B cell (primary cell): ENCODE data around the gene TRIB2. TPM values are rescaled to one million over a fixed set of nuclear protein-coding genes. Genes with fewer than 3 reads are reported as not detected.

Source experiments
- ATAC-seq: fragments of 200-7000 bp; cut with Tn5 transposase; one replicate; pipeline ENCODE4 v1.10.0; 2021; ENCODE audit warnings: low read depth, mild to moderate bottlenecking, moderate number of reproducible peaks, moderate library complexity
- CTCF ChIA-PET: fragments of 350-600 bp; sonication (Branson Sonifier 250); formaldehyde crosslinking; loops from one replicate; lab custom pipeline; 2021; ENCODE audit warnings: antibody characterized with exemption, inconsistent platforms; lab: Charles Lee
- POLR2A ChIA-PET: fragments of 350-600 bp; sonication (Branson Sonifier 250); formaldehyde crosslinking; loops from one replicate; lab custom pipeline; 2021; ENCODE audit warnings: antibody characterized with exemption; lab: Charles Lee
- DNase-seq: peaks from one replicate; pipeline ENCODE4 v3.0.0; 2013
- H2AFZ ChIP-seq: 2 replicates; pipeline ENCODE4 v1.6.1; 2012; ENCODE audit warnings: mild to moderate bottlenecking, low read depth, low read length; ENCODE audit not compliant: insufficient read depth, poor library complexity, severe bottlenecking
- H3K27ac ChIP-seq, 2 donors: 1 replicate in 1 of 2; 2 replicates in 1 of 2; pipeline ENCODE4 v1.5.1; 2012 to 2013; ENCODE audit warnings: low read length in 2 of 2, mild to moderate bottlenecking in 2 of 2, moderate library complexity in 1 of 2
- H3K27me3 ChIP-seq, 4 experiments: fragments of 200-600 bp in 1 of 4; sonication (generic) in 1 of 4; replicated peaks in 1 of 4; 1 replicate in 2 of 4; 2 replicates in 2 of 4; pipeline versions ENCODE4 v1.6.1 to v1.7.0; 2013 to 2016; ENCODE audit warnings: low read length in 3 of 4, mild to moderate bottlenecking in 2 of 4, mixed read lengths in 1 of 4, moderate library complexity in 1 of 4; ENCODE audit not compliant: insufficient read depth in 4 of 4, control insufficient read depth in 3 of 4; ENCODE audit errors: control extremely low read depth in 1 of 4
- H3K36me3 ChIP-seq, 2 experiments: replicated peaks in 1 of 2; 1 replicate in 1 of 2; 2 replicates in 1 of 2; pipeline versions ENCODE4 v1.6.1 to v1.7.1; 2013; ENCODE audit warnings: low read length in 1 of 2; ENCODE audit not compliant: insufficient read depth in 2 of 2, control insufficient read depth in 1 of 2; ENCODE audit errors: control extremely low read depth in 1 of 2, extremely low read depth in 1 of 2
- H3K4me1 ChIP-seq, 2 donors: fragments of 200-600 bp in 1 of 2; sonication (generic) in 1 of 2; 1 replicate in 1 of 2; 2 replicates in 1 of 2; pipeline versions ENCODE4 v1.5.1 to v1.6.1; 2013 to 2017; ENCODE audit warnings: low read length in 2 of 2; ENCODE audit not compliant: control insufficient read depth in 2 of 2, insufficient read depth in 2 of 2
- H3K4me2 ChIP-seq: replicated peaks from 2 replicates; pipeline ENCODE3; 2012; ENCODE audit warnings: mild to moderate bottlenecking, low read depth, low read length; ENCODE audit not compliant: poor library complexity, severe bottlenecking
- H3K4me3 ChIP-seq, 5 experiments: fragments of 200-600 bp in 1 of 5; sonication (generic) in 1 of 5; 1 replicate in 3 of 5; 2 replicates in 2 of 5; pipeline versions ENCODE4 v1.5.1 to v1.7.0; 2011 to 2016; ENCODE audit warnings: low read length in 4 of 5, mild to moderate bottlenecking in 4 of 5, low read depth in 2 of 5, control low read depth in 1 of 5, moderate library complexity in 1 of 5; ENCODE audit not compliant: insufficient read depth in 1 of 5; ENCODE audit errors: control extremely low read depth in 1 of 5, extremely low read depth in 1 of 5
- H3K79me2 ChIP-seq: fragments of 200-600 bp; sonication (generic); one replicate; pipeline ENCODE4 v1.6.0; 2016; ENCODE audit warnings: low read length; ENCODE audit not compliant: control insufficient read depth, insufficient read depth
- H3K9ac ChIP-seq: fragments of 200-600 bp; sonication (generic); 2 replicates; pipeline ENCODE4 v1.6.1; 2017; ENCODE audit warnings: mild to moderate bottlenecking, low read length, moderate library complexity
- H3K9me3 ChIP-seq, 3 donors: one replicate each; pipeline versions ENCODE4 v1.6.1 to v1.7.1; 2013; ENCODE audit warnings: low read length in 2 of 3; ENCODE audit not compliant: control insufficient read depth in 2 of 3, insufficient read depth in 1 of 3; ENCODE audit errors: control extremely low read depth in 1 of 3
- H4K20me1 ChIP-seq: 2 replicates; pipeline ENCODE4 v1.6.0; 2012; ENCODE audit warnings: mild to moderate bottlenecking, low read length; ENCODE audit not compliant: insufficient read depth, control insufficient read depth, poor library complexity, severe bottlenecking
- H3K27ac Mint-ChIP-seq: one replicate; pipeline ENCODE4 v1.8.0; 2021; ENCODE audit warnings: mixed read lengths
- H3K27me3 Mint-ChIP-seq: one replicate; pipeline ENCODE4 v1.8.0; 2021; ENCODE audit warnings: mixed read lengths
- H3K4me1 Mint-ChIP-seq: one replicate; pipeline ENCODE4 v1.8.0; 2021; ENCODE audit warnings: mixed read lengths
- H3K4me3 Mint-ChIP-seq: one replicate; pipeline ENCODE4 v1.8.0; 2021; ENCODE audit warnings: mixed read lengths
- H3K9me3 Mint-ChIP-seq: one replicate; pipeline ENCODE4 v1.8.0; 2022; ENCODE audit warnings: mixed read lengths; ENCODE audit not compliant: insufficient read depth
- EZH2 ChIP-seq: IDR thresholded peaks from 2 replicates; pipeline ENCODE4 v1.6.1; 2012; ENCODE audit warnings: borderline replicate concordance, low read depth, mild to moderate bottlenecking, moderate library complexity, low read length; ENCODE audit not compliant: insufficient read depth, poor library complexity, severe bottlenecking
- WGBS: methylation state at CpG from one replicate; pipeline ENCODE4 v1.1.5; 2013; ENCODE audit warnings: missing lambda C conversion rate; ENCODE audit not compliant: insufficient coverage; 5-methylcytosine and 5-hydroxymethylcytosine counted together
- intact Hi-C: fragments of 100-400 bp; cut with micrococcal nuclease; formaldehyde crosslinking; loops from one replicate; pipeline ENCODE4 v1.10.0; 2022
- polyA plus RNA-seq: library from polyadenylated mRNA; depleted of rRNA; stranded (reverse); fragments of >200 nt; gene quantifications from 2 replicates; pipeline ENCODE4 v1.2.3, GENCODE V29; 2012
- total RNA-seq, 2 donors: library from RNA; stranded (reverse); fragments of 120-200 nt in 1 of 2; gene quantifications; 1 replicate in 1 of 2; 2 replicates in 1 of 2; pipeline versions ENCODE4 v1.2.3 to v1.2.4, GENCODE V29; 2013 to 2022
- TF ChIP-seq, protein P1 (sequence below): fragments of 200-600 bp; IDR thresholded peaks from one replicate; pipeline ENCODE4 v1.8.0; 2022; ENCODE audit warnings: antibody characterized with exemption, mild to moderate bottlenecking

The TRIB2 gene
- total and polyA plus RNA-seq, 2 donors (not counting 1 experiment from before 2014, with no cell fraction given) = 36.3 to 117 TPM

DNA sequence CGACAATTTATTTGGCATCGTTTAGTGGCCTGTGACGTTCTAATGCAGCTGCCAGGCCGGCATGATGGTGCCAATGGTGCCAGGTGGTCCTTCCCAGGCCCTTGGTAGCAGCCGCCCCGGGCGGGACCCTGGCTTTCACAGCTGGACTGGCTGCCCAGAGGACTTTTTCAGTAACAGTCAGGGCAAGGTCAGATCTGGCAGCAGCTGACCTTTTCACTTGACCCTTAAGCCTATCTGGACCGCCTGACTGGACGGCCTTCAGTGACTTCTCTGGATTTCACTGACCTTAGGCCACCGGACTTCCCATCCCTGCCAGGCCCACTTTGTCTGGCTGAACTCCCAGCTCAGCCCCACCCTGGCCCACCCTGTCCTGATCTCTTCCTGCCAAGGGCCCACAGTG is 15.9 kb downstream of the TRIB2 start:
- H3K4me1 ChIP-seq = peaks cover 39 to 41% of the 10 kb centered on the region in 2 donors
- H3K27me3 Mint-ChIP-seq = no peaks in the 10 kb centered on the region
- ChIA-PET POLR2A (no interaction called here), CTCF (interaction anchor here (1.3 kb wide), 1 partner anchor 11 kb away, joined by 4 read pairs; no protein-coding TSS in a partner anchor)
- H3K4me1 Mint-ChIP-seq = peaks cover 61% of the 10 kb centered on the region
- DNase-seq = no peak
- no peak overlapping the region for H3K27ac ChIP-seq
- H3K4me3 ChIP-seq = no peak overlapping the region
- H3K27ac Mint-ChIP-seq = no peak overlapping the region
- H3K9ac ChIP-seq = no peak overlapping the region
- no peak overlapping the region for H3K4me3 Mint-ChIP-seq
- no peaks in the 10 kb centered on the region for H3K27me3 ChIP-seq
- TF ChIP-seq EZH2 = no peak
- TF ChIP-seq, protein P1, sequence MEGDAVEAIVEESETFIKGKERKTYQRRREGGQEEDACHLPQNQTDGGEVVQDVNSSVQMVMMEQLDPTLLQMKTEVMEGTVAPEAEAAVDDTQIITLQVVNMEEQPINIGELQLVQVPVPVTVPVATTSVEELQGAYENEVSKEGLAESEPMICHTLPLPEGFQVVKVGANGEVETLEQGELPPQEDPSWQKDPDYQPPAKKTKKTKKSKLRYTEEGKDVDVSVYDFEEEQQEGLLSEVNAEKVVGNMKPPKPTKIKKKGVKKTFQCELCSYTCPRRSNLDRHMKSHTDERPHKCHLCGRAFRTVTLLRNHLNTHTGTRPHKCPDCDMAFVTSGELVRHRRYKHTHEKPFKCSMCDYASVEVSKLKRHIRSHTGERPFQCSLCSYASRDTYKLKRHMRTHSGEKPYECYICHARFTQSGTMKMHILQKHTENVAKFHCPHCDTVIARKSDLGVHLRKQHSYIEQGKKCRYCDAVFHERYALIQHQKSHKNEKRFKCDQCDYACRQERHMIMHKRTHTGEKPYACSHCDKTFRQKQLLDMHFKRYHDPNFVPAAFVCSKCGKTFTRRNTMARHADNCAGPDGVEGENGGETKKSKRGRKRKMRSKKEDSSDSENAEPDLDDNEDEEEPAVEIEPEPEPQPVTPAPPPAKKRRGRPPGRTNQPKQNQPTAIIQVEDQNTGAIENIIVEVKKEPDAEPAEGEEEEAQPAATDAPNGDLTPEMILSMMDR = no peak
- H3K9me3 Mint-ChIP-seq = no peaks in the 10 kb centered on the region
- H2AFZ ChIP-seq = no peak overlapping the region
- no peak overlapping the region for H3K4me2 ChIP-seq
- H3K79me2 ChIP-seq = peaks cover 81% of the 10 kb centered on the region
- peaks cover 91% of the 10 kb centered on the region for H4K20me1 ChIP-seq
- intact Hi-C loops = no loop called here
- ATAC-seq = no peak
- peaks cover 0 to 75% of the 10 kb centered on the region in 2 experiments for H3K36me3 ChIP-seq
- 95% methylated on average over 10 of the region's 10 CpGs for WGBS
- no peaks in the 10 kb centered on the region for H3K9me3 ChIP-seq

DNA sequence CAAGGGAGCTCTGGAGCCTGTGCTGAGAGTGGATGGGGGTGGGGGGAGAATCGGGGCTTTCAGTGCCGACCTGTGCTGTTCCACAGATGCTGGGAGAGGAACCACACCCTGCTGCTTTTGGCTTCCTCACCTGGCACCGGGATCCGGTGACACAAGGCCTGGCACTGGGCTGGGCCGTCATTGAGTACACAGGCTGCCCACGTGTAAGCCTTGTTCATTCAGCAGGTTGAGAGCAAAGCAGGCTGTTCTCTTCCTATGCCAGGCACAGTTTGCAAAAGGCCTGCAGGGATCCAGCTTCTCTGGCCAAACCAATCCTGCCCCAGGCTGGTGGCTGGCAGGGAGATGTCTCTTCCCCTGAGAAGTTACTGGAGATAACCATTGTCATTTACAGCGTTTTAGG is 17.1 kb downstream of the TRIB2 start:
- ChIA-PET POLR2A (no interaction called here), CTCF (interaction anchor here (1.3 kb wide), 1 partner anchor 12 kb away, joined by 4 read pairs; no protein-coding TSS in a partner anchor)
- peaks cover 50% of the 10 kb centered on the region for H3K4me1 Mint-ChIP-seq
- WGBS = 95% methylated on average over 6 of the region's 7 CpGs
- intact Hi-C loops = no loop called here
- no peak overlapping the region for H3K4me2 ChIP-seq
- no peak for TF ChIP-seq EZH2
- TF ChIP-seq, protein P1 = no peak
- no peaks in the 10 kb centered on the region for H3K9me3 Mint-ChIP-seq
- ATAC-seq (no peak), DNase-seq (no peak)
- H2AFZ ChIP-seq = no peak overlapping the region
- H3K4me3 Mint-ChIP-seq = no peak overlapping the region
- peaks cover 97% of the 10 kb centered on the region for H4K20me1 ChIP-seq
- H3K27me3 ChIP-seq = no peaks in the 10 kb centered on the region
- H3K27me3 Mint-ChIP-seq = no peaks in the 10 kb centered on the region
- no peak overlapping the region for H3K4me3 ChIP-seq
- H3K36me3 ChIP-seq = peaks cover 0 to 81% of the 10 kb centered on the region in 2 experiments
- no peak overlapping the region for H3K9ac ChIP-seq
- peaks cover 78% of the 10 kb centered on the region for H3K79me2 ChIP-seq
- H3K9me3 ChIP-seq = no peaks in the 10 kb centered on the region
- peaks cover 27 to 29% of the 10 kb centered on the region in 2 donors for H3K4me1 ChIP-seq
- H3K27ac Mint-ChIP-seq = no peak overlapping the region
- no peak overlapping the region for H3K27ac ChIP-seq
